Smooth muscle cell of the brain vasculature (primary cell): Measurements from ENCODE around the gene YJU2.
A peak's percentile ranks its signal among the peaks of the same experiment; 100 is the strongest.
"Not testable (repeated sequence)": the region's sequence is repeated elsewhere in the genome, so short reads cannot be mapped to it uniquely, and the experiment has no call there.

Experiments used
- DNase-seq: peaks from one replicate; pipeline ENCODE4 v3.0.0-alpha.2; 2012; ENCODE audit warnings: low read depth, low spot score

The YJU2 gene

DNA sequence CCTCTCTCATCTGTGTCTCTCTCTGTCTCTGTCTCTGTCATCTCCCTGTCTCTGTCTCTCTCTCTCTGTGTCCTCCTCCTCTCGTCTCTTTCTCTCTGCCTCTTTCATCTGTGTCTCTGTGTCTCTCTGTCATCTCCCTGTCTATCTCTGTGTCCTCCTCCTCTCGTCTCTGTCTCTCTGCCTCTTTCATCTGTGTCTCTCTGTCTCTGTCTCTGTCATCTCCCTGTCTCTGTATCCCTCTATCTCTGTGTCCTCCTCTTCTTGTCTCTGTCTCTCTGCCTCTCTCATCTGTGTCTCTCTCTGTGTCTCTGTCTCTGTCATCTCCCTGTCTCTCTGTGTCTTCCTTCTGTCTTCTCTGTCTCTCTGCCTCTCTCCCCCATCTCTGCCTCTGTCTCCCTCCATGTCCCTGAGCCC, 18.1 kb upstream of the YJU2 start:
- no peak for DNase-seq

GRCh38 chr19:4229179-4229931, 17.5 kb upstream of the YJU2 start, which contains the start of gene EBI3:
Gene EBI3, plus strand, starts transcription at chr19:4229523. Its CDS starts 28 bp downstream, at chr19:4229551.
- DNase-seq = peak; percentile 41

DNA sequence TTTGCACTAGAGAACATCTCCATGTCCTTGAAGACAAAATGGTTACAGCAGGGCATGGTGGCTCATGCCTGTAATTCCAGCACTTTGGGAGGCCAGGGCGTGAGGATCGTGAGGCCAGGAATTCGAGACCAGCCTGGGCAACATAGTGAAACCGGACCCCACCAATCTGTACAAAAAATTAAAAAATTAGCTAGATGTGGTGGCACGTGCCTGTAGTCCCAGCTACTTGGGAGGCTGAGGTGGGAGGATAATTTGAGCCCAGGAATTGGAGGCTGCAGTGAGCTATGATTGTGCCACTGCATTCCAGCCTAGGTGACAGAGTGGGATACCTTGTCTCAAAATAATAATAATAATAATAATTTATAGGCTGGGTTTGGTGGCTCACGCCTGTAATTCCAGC, 16.6 kb upstream of the YJU2 start:
- DNase-seq = not testable (repeated sequence)

- DNase-seq = not testable (repeated sequence)
Observed at GRCh38 chr19:4231521-4231920, 15.4 kb upstream of the YJU2 start.

- DNase-seq = not testable (repeated sequence)
Observed at GRCh38 chr19:4232139-4232538, 14.7 kb upstream of the YJU2 start.

- no peak for DNase-seq
Observed at GRCh38 chr19:4232614-4233281, 14.1 kb upstream of the YJU2 start.

GRCh38 chr19:4233282-4233853, 13.5 kb upstream of the YJU2 start:
- DNase-seq = no peak

- no peak for DNase-seq
Observed at GRCh38 chr19:4234142-4234861, 12.6 kb upstream of the YJU2 start.

DNA sequence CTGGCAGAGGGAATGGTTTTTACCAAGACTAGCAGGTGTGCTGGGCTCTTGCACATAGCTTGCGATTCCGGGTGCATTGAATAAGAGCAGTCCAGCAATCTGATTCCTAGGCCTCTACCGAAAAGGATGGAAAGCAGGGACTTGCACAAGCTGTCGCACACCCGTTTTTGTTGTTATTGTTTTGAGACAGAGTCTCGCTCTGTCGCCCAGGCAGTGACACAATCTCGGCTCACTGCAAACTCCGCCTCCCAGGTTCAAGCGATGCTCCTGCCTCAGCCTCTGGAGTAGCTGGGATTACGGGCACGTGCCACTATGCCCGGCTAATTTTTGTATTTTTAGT, 12.0 kb upstream of the YJU2 start:
- DNase-seq = no peak

DNA sequence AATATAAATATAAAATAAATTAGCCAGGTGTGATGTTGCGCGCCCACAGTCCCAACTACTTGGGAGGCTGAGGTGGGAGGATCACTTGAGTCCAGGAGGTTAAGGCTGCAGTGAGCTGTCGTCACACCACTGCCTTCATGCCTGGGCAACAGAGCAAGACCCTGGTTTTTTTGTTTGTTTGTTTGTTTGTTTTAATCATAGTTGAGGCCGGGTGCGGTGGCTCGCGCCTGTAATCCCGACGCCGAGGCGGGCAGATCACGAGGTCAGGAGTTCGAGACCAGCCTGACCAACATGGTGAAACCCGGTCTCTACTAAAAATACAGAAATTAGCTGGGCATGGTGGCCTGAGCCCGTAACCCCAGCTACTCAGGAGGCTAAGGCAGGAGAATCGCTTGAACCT, 9.4 kb upstream of the YJU2 start:
- not testable (repeated sequence) for DNase-seq

GRCh38 chr19:4238831-4239230, 8.0 kb upstream of the YJU2 start:
- DNase-seq = no peak

DNA sequence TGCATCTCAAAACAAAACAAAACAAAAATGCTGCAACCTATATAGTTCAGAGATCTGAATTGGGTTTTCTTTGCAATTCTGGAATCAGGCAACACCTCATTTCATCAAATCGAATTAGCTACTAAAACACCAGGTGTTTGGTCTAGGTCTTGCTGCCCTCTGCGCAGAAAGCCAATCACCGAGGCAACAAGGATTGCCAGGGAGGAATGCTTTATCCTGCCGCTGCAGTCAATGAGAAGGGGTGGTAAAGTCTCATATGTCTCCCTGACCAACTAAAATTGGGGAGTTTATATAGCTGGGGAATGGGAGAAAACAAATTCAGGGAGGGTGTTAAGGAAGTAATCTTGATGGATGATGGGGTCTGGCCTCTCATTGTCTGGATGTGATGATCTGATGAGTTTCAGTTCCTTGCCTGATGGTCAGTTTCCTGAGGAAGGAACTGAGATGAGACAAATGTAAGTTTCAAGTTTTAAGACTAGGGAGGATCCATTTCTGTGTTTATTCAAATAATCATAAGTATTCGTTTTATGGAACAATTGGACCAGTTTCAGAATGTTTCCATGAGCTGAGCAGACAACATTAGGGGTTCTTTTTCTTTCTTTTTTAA, 5.0 kb upstream of the YJU2 start:
- DNase-seq = no peak

DNA sequence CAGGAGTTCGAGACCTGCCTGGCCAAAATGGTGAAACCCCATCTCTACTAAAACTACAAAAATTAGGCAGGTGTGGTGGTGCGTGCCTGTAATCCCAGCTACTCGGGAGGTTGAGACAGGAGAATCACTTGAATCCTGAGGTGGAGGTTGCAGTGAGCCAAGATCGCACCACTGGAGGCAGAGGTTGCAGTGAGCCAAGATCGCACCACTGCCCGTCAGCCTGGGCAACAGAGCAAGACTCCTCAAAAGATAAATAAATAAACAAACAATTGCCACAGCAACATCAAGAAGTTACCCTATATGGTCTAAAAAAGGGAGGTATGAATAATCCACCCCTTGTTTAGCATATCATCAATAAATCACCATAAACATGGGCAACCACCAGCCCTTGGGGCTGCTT, 942 bp upstream of the YJU2 start:
- DNase-seq = not testable (repeated sequence)

- no peak for DNase-seq
Observed at GRCh38 chr19:4256563-4256962, 9.7 kb downstream of the YJU2 start.

DNA sequence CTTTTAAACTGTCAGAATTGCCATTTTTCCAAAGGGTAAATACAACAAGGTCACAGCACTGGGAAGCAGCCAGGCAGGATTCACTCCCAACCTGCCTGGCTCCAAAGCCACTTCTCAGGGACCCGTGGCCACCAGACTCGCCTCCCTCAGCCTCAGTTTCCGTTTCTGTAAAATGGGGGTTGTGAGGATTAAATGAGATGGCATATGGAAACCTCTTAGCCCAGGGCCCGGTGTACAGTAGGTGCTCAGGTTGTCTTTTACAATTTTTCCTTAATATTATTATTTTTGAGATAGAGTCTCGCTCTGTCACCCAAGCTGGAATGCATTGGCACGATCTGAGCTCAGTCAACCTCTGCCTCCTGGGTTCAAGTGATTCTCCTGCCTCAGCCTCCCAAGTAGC, 10.1 kb downstream of the YJU2 start:
- DNase-seq = no peak

DNA sequence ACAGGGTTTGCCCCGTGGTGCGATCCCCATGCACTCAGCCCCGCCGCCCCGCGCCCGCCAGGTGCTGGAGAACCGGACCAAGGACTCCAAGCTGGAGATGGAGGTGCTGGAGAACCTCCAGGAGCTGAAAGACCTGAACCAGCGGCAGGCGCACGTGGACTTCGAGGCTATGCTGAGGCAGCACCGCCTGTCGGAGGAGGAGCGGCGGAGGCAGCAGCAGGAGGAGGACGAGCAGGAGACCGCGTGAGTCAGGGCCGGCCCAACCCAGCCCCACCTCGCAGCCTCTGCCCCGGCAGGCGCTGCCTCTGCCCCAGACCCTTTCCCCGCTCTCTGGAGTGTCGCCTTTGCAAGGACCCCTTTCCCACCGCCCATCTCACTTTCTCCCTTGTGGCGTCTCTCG, 11.3 kb downstream of the YJU2 start:
- no peak for DNase-seq

GRCh38 chr19:4260613-4261191, 13.8 kb downstream of the YJU2 start:
- DNase-seq = no peak

- DNase-seq = no peak
Observed at GRCh38 chr19:4264812-4265211, 17.9 kb downstream of the YJU2 start.

DNA sequence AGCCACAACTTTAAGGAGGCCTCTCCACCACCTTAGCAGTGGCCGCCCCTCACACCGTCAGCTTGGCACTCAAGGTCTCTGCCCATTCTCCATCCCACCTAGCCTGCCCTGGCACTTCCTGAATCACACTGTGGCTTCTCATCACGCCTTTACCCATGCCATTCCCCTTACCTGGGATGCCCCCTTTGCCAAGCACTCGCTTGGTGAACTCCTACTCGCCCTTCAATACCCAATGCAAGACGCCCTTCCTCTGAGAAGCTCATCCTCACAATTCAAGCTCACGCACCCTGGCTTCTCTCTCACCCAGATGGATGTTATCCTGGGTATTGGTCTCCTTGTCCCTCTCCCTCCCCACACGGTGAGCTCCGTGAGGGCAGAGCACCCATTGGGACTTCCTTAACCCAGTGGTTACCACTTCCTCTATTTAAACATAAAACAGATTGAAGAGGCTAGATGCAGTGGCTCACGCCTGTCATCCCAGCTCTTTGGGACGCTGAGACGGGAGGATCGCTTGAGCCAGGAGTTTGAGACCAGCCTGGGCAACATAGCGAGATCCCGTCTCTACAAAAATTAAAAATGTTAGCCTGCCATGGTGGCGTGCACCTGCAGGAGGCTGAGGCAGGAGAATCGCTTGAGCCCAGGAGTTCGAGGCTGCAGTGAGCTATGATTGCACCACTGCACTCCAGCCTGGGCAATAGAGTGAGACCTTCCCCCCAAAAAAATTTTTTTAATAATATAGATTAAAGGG, 19.5 kb downstream of the YJU2 start:
- DNase-seq = no peak

DNA sequence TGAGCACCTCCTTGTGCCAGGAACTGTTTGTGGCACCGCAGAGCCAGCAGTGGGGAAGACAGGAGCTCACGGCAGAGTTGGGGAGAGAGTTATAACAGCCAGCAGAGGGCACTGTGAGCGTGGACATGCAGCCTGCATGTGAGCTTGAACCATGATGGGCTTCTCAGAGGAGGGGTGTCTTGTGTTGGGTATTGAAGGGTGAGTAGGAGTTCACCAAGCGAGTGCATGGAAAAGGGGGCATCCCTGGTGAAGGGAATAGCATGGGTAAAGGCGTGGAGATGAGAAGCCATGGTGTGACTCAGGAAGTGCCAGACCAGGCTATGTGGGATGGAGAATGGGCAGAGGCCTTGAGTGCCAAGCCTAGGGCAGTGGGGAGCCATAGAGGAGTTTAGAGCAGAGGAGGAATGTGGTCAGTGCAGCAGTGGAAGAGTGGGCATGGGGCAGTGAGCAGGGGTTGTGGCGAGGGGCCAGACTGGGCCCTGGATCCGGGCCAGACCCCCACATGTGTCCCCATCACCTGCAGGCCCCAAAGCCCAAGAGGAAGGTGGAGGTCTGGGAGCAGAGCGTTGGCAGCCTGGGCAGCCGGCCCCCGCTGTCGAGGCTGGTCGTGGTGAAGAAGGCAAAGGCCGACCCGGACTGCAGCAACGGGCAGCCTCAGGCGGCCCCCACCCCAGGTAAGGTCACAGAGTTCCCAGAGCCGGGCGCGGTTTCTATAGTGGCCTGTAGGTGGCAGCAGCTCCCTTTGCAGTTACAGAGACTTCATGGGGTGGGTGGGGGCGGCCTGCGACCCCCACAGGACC, 20.4 kb downstream of the YJU2 start:
- DNase-seq = no peak
